ENCODE data around the gene ST6GAL1.
"Not testable (repeated sequence)": the region's sequence is repeated elsewhere in the genome, so short reads cannot be mapped to it uniquely, and the experiment has no call there.

Gene ST6GAL1

DNA sequence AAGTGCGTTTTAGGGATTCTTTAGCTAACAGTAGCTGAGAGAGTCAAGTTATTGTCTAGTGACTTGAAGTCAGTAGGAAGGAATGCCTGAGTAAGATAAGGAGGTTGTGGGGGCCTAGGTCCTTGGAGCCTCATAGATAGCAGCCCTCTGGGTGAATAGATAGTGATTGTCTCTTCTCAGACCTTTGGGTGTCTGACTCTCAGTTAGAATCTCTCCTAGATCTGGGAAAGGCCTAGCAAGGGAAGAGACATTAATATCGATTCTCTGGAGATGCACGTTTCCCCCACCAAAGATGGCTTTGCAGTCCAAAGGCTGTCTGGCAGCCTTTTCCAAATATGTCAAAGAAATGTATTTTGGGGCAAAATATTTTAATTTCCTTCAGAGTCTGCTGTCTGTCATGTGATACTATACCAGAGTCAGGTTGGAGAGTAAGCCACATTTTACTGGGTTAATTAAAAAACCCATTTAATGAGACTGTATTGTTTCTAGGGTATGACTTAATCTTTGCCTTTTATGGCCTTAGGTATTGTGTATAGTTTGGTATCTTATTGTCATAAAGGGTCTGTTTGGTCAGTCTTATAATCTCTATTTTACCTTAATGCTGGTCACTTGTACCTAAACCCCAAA is 92.2 kb downstream of the ST6GAL1 start:
- no peak for TF ChIP-seq CTCF (conservative IDR thresholded peaks at IDR 0.05; ENCODE audit: low read depth)
- no peak overlapping the region for H3K27ac ChIP-seq
- CTCF ChIA-PET = no interaction called here
- no peak for DNase-seq (ENCODE audit: low spot score)
- POLR2A ChIA-PET (ENCODE audit: low non-redundant PET) = no interaction called here

GRCh38 chr3:187023340-187023739 is 93.0 kb downstream of the ST6GAL1 start:
- H3K27ac ChIP-seq; CTCF ChIA-PET; DNase-seq (ENCODE audit: low spot score); POLR2A ChIA-PET (ENCODE audit: low non-redundant PET): not testable (repeated sequence)

DNA sequence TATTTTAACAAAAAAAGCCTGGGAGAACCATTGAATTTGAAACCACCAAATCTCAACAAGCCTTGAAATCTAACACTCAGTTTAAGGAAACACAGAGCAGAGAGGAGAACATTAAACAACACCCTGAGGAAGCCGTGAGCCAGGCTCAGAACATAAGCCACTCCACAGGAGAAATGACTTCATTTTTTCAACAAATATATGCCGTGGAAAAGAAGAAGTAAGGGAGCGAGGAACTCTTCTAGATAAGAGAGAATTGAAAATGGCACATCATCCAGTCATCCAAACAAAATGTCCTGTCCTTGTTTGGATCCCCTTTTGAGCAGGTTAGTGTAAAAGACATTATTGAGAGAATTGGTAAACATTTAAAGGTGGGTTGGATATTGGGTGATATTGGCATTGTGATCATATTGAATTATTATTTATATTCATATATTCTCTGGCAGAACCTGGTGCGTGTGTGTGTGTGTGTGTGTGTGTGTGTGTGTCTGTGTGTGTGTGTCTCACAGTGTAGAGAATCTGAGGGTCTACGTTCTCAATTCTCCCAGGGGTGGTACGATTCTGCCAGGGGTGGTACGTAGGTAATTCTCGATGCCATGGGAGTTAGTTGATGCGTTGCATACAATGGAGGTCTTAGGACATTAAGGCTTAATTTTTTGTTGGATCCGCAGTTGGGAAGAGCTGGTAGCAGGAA is 94.4 kb downstream of the ST6GAL1 start:
- no peak for DNase-seq (ENCODE audit: low spot score)
- TF ChIP-seq CTCF (conservative IDR thresholded peaks at IDR 0.05; ENCODE audit: low read depth) = no peak
- H3K27ac ChIP-seq = no peak overlapping the region
- ChIA-PET POLR2A (ENCODE audit: low non-redundant PET) (no interaction called here), CTCF (no interaction called here)

- CTCF ChIA-PET = no interaction called here
- no peak overlapping the region for H3K27ac ChIP-seq
- POLR2A ChIA-PET (ENCODE audit: low non-redundant PET) = no interaction called here
- TF ChIP-seq CTCF (conservative IDR thresholded peaks at IDR 0.05; ENCODE audit: low read depth) = no peak
- DNase-seq (ENCODE audit: low spot score) = no peak
These were observed 94.9 kb downstream of the ST6GAL1 start for GRCh38 chr3:187025254-187025655.

- CTCF ChIA-PET = interaction anchor here (0.6 kb wide), 1 partner anchor 506 kb away, joined by 3 read pairs; no protein-coding TSS in a partner anchor
- DNase-seq (ENCODE audit: low spot score) = no peak
- no peak overlapping the region for H3K27ac ChIP-seq
- POLR2A ChIA-PET (ENCODE audit: low non-redundant PET) = no interaction called here
- no peak for TF ChIP-seq CTCF (conservative IDR thresholded peaks at IDR 0.05; ENCODE audit: low read depth)
These were observed 95.5 kb downstream of the ST6GAL1 start for GRCh38 chr3:187025656-187026316.

- no peak for TF ChIP-seq CTCF (conservative IDR thresholded peaks at IDR 0.05; ENCODE audit: low read depth)
- ChIA-PET POLR2A (ENCODE audit: low non-redundant PET) (no interaction called here), CTCF (interaction anchor here (0.6 kb wide), 1 partner anchor 505 kb away, joined by 3 read pairs; no protein-coding TSS in a partner anchor)
These were observed 96.0 kb downstream of the ST6GAL1 start for GRCh38 chr3:187026317-187026670.

More at GRCh38 chr3:187026317-187026670, 96.0 kb downstream of the ST6GAL1 start:
- no peak overlapping the region for H3K27ac ChIP-seq
- DNase-seq (ENCODE audit: low spot score) = no peak

Measured in RWPE1 (cell line).